Endodermal cell (in vitro differentiated cells): ENCODE data around the gene AP3D1. TPM values are rescaled to one million over a fixed set of nuclear protein-coding genes. Genes with fewer than 3 reads are reported as not detected.
A peak's percentile ranks its signal among the peaks of the same experiment; 100 is the strongest.

Experiments used
- DNase-seq: peaks from one replicate; pipeline ENCODE4 v3.0.0-alpha.2; 2017
- H3K27ac ChIP-seq: 2 replicates; pipeline ENCODE4 v1.5.1; 2013; ENCODE audit warnings: mild to moderate bottlenecking, low read depth, low read length, moderate library complexity
- H3K27me3 ChIP-seq: 2 replicates; pipeline ENCODE4 v1.6.1; 2013; ENCODE audit warnings: mild to moderate bottlenecking, low read length, moderate library complexity; ENCODE audit not compliant: insufficient read depth, control insufficient read depth, poor library complexity, severe bottlenecking
- H3K36me3 ChIP-seq: 2 replicates; pipeline ENCODE4 v1.7.0; 2013; ENCODE audit warnings: mild to moderate bottlenecking, low read length, moderate library complexity; ENCODE audit not compliant: control insufficient read depth, insufficient read depth
- H3K4me1 ChIP-seq: one replicate; pipeline ENCODE4 v1.7.0; 2013; ENCODE audit warnings: low read length; ENCODE audit not compliant: control insufficient read depth, insufficient read depth
- H3K4me3 ChIP-seq: 2 replicates; pipeline ENCODE4 v1.5.1; 2013; ENCODE audit warnings: mild to moderate bottlenecking, low read length, moderate library complexity
- H3K9ac ChIP-seq: 2 replicates; pipeline ENCODE4 v1.6.1; 2013; ENCODE audit warnings: mild to moderate bottlenecking, low read length, moderate library complexity; ENCODE audit not compliant: poor library complexity, severe bottlenecking; ENCODE audit errors: extremely low read depth
- H3K9me3 ChIP-seq: 2 replicates; pipeline ENCODE4 v1.6.1; 2013; ENCODE audit warnings: mild to moderate bottlenecking, low read length, moderate library complexity; ENCODE audit not compliant: control insufficient read depth
- H3K27ac Mint-ChIP-seq: 2 replicates; pipeline ENCODE4 v1.8.0; 2020; ENCODE audit warnings: mixed read lengths
- H3K27me3 Mint-ChIP-seq: 2 replicates; pipeline ENCODE4 v1.8.0; 2021; ENCODE audit warnings: mild to moderate bottlenecking, mixed read lengths; ENCODE audit not compliant: insufficient read depth
- H3K36me3 Mint-ChIP-seq: 2 replicates; pipeline ENCODE4 v1.8.0; 2020; ENCODE audit warnings: low read depth, mixed read lengths
- H3K4me1 Mint-ChIP-seq: 2 replicates; pipeline ENCODE4 v1.8.0; 2020; ENCODE audit warnings: mixed read lengths
- H3K4me3 Mint-ChIP-seq: 2 replicates; pipeline ENCODE4 v1.8.0; 2020; ENCODE audit warnings: mild to moderate bottlenecking, moderate library complexity, mixed read lengths
- H3K9me3 Mint-ChIP-seq: 2 replicates; pipeline ENCODE4 v1.8.0; 2020; ENCODE audit warnings: mild to moderate bottlenecking, mixed read lengths
- WGBS, 2 experiments: methylation state at CpG; one replicate each; pipeline versions ENCODE4 v1.1.5 to v1.1.7; 2013; ENCODE audit warnings: missing lambda C conversion rate in 2 of 2, mixed read lengths in 1 of 2; ENCODE audit not compliant: insufficient coverage in 1 of 2, insufficient read length in 1 of 2; 5-methylcytosine and 5-hydroxymethylcytosine counted together
- total RNA-seq, 2 donors: library from RNA; stranded (reverse); fragmentation: NEBNext Ultra II Directional in 1 of 2; extraction: Animal tissue kit (Norgen Biotek cat#: 25700) in 1 of 2; gene quantifications; 2 replicates in 1 of 2; 3 replicates in 1 of 2; pipeline ENCODE4 v1.2.1, GENCODE V29; 2021
- TF ChIP-seq, protein P1 (sequence below): fragments of 200-600 bp; sonication (generic); conservative IDR thresholded peaks from 2 replicates; pipeline ENCODE4 v1.5.0; 2021; ENCODE audit warnings: antibody characterized with exemption, mild to moderate bottlenecking

AP3D1 gene
- total RNA-seq, 2 donors from 2014 or later, result 162 to 181 TPM

DNA sequence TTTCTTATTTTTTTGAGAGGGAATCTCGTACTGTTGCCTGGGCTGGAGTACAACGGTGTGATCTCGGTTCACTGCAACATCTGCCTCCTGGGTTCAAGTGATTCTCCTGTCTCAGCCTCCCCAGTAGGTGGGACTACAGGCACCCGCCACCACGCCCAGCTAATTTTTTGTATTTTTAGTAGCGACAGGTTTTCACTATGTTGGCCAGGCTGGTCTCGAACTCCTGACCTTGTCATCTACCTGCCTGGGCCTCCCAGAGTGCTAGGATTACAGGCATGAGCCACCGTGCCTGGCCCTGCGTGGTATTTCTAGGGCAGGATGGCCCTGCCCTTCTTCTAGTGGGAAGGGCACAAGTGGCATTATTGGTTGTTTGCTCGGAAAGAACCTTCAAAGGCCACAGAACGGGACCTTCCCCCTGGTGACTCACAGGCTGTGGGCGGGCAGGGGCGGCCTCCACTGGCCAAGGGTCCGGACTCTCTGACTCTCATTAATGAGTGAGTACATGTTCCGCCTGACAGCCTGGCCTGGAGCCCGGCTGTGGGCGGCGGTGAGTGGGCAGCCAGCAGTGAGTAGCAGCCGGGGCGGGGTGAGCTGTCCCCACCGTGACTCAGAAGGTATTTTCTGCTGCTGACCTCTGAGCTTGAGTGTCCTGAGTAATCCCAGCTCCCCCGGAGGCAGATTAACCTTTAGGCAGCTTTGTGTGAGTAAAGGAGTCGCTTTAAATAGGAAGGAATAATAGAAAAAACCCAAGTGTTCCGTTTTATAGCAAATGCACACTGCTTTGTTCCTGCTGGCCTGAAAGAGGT is 17.5 kb upstream of the AP3D1 start:
- Mint-ChIP-seq H3K9me3 (no peaks in the 10 kb centered on the region), H3K36me3 (no peaks in the 10 kb centered on the region), H3K4me3 (no peak overlapping the region), H3K27me3 (no peaks in the 10 kb centered on the region), H3K4me1 (peaks cover 32% of the 10 kb centered on the region), H3K27ac (peak overlapping the region; percentile 75)
- Histone ChIP-seq H3K36me3 (no peaks in the 10 kb centered on the region), H3K27me3 (no peaks in the 10 kb centered on the region), H3K9me3 (no peaks in the 10 kb centered on the region), H3K27ac (no peak overlapping the region), H3K9ac (peak overlapping the region; percentile 17), H3K4me3 (no peak overlapping the region), H3K4me1 (peaks cover 20% of the 10 kb centered on the region)
- WGBS, 2 experiments, result 70 to 75% methylated on average over 19 to 24 of the region's 24 CpGs
- TF ChIP-seq, protein P1, sequence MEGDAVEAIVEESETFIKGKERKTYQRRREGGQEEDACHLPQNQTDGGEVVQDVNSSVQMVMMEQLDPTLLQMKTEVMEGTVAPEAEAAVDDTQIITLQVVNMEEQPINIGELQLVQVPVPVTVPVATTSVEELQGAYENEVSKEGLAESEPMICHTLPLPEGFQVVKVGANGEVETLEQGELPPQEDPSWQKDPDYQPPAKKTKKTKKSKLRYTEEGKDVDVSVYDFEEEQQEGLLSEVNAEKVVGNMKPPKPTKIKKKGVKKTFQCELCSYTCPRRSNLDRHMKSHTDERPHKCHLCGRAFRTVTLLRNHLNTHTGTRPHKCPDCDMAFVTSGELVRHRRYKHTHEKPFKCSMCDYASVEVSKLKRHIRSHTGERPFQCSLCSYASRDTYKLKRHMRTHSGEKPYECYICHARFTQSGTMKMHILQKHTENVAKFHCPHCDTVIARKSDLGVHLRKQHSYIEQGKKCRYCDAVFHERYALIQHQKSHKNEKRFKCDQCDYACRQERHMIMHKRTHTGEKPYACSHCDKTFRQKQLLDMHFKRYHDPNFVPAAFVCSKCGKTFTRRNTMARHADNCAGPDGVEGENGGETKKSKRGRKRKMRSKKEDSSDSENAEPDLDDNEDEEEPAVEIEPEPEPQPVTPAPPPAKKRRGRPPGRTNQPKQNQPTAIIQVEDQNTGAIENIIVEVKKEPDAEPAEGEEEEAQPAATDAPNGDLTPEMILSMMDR, result no peak
- DNase-seq, result peak; percentile 70

- Mint-ChIP-seq H3K9me3 (no peaks in the 10 kb centered on the region), H3K36me3 (no peaks in the 10 kb centered on the region), H3K4me3 (no peak overlapping the region), H3K4me1 (peaks cover 32% of the 10 kb centered on the region), H3K27ac (peak overlapping the region; percentile 75), H3K27me3 (no peaks in the 10 kb centered on the region)
- H3K4me1 ChIP-seq, result peaks cover 20% of the 10 kb centered on the region
- no peak for DNase-seq
- H3K27me3 ChIP-seq, result no peaks in the 10 kb centered on the region
- WGBS, 2 experiments, result 95 to 97% methylated on average over 10 to 16 of the region's 16 CpGs
- no peak overlapping the region for H3K4me3 ChIP-seq
- no peak overlapping the region for H3K9ac ChIP-seq
- no peaks in the 10 kb centered on the region for H3K9me3 ChIP-seq
- no peak overlapping the region for H3K27ac ChIP-seq
- H3K36me3 ChIP-seq, result no peaks in the 10 kb centered on the region
- TF ChIP-seq, protein P1, result no peak
Measured at GRCh38 chr19:2167896-2168618, 16.7 kb upstream of the AP3D1 start.

GRCh38 chr19:2166741-2167738 is 15.7 kb upstream of the AP3D1 start:
- Mint-ChIP-seq H3K27ac (no peak overlapping the region), H3K27me3 (no peaks in the 10 kb centered on the region), H3K4me1 (peaks cover 32% of the 10 kb centered on the region), H3K36me3 (no peaks in the 10 kb centered on the region), H3K4me3 (peak overlapping the region; percentile 11), H3K9me3 (no peaks in the 10 kb centered on the region)
- no peak overlapping the region for H3K4me3 ChIP-seq
- H3K27me3 ChIP-seq, result no peaks in the 10 kb centered on the region
- H3K36me3 ChIP-seq, result no peaks in the 10 kb centered on the region
- peak; percentile 62 for DNase-seq
- no peak overlapping the region for H3K27ac ChIP-seq
- H3K9me3 ChIP-seq, result no peaks in the 10 kb centered on the region
- WGBS, 2 experiments, result 93 to 94% methylated on average over 28 to 35 of the region's 35 CpGs
- peaks cover 20% of the 10 kb centered on the region for H3K4me1 ChIP-seq
- TF ChIP-seq, protein P1, result no peak
- H3K9ac ChIP-seq, result no peak overlapping the region
